Measurements from ENCODE around the gene ETV6.

The ETV6 gene

GRCh38 chr12:11836282-11837151 lies 187.0 kb downstream of the ETV6 start:
- DNase-seq: no peak

GRCh38 chr12:11837216-11837934 lies 187.9 kb downstream of the ETV6 start:
- no peak for DNase-seq

GRCh38 chr12:11838403-11838802 lies 188.9 kb downstream of the ETV6 start:
- no peak for DNase-seq

GRCh38 chr12:11839091-11839641 lies 189.7 kb downstream of the ETV6 start:
- DNase-seq: no peak

- peak; percentile 82 for DNase-seq
These were observed 190.9 kb downstream of the ETV6 start for GRCh38 chr12:11840366-11840765.

- DNase-seq: no peak
These were observed 197.0 kb downstream of the ETV6 start for GRCh38 chr12:11846488-11846887.

GRCh38 chr12:11847539-11847938 lies 198.1 kb downstream of the ETV6 start:
- no peak for DNase-seq

- DNase-seq: no peak
These were observed 200.5 kb downstream of the ETV6 start for GRCh38 chr12:11849757-11850504.

- DNase-seq: no peak
These were observed 203.7 kb downstream of the ETV6 start for GRCh38 chr12:11853126-11853525.

- DNase-seq: no peak
These were observed 204.6 kb downstream of the ETV6 start for GRCh38 chr12:11854011-11854499.

- no peak for DNase-seq
These were observed 206.5 kb downstream of the ETV6 start for GRCh38 chr12:11855983-11856374.

GRCh38 chr12:11856971-11857370 lies 207.5 kb downstream of the ETV6 start:
- DNase-seq: peak; percentile 80

GRCh38 chr12:11859705-11860425 lies 210.4 kb downstream of the ETV6 start:
- DNase-seq: no peak

GRCh38 chr12:11861155-11861863 lies 211.8 kb downstream of the ETV6 start:
- DNase-seq: no peak

- DNase-seq: no peak
These were observed 212.6 kb downstream of the ETV6 start for GRCh38 chr12:11861864-11862600.

- DNase-seq: no peak
These were observed 213.3 kb downstream of the ETV6 start for GRCh38 chr12:11862798-11863197.

GRCh38 chr12:11863478-11863906 lies 214.0 kb downstream of the ETV6 start:
- no peak for DNase-seq

- DNase-seq: no peak
These were observed 214.5 kb downstream of the ETV6 start for GRCh38 chr12:11863988-11864387.

GRCh38 chr12:11865824-11866223 lies 216.3 kb downstream of the ETV6 start:
- no peak for DNase-seq

GRCh38 chr12:11868027-11868426 lies 218.6 kb downstream of the ETV6 start:
- no peak for DNase-seq

GRCh38 chr12:11869406-11869805 lies 219.9 kb downstream of the ETV6 start:
- DNase-seq: no peak

Data from GF-D8 (cell line).